Neural crest cell (in vitro differentiated cells): ENCODE measurements around the gene POLA2. TPM values are rescaled to one million over a fixed set of nuclear protein-coding genes. Genes with fewer than 3 reads are reported as not detected.
A peak's percentile ranks its signal among the peaks of the same experiment; 100 is the strongest.

Experiments
- DNase-seq: peaks from one replicate; pipeline ENCODE4 v3.0.0; 2021; ENCODE audit warnings: low read depth, mixed read lengths, low spot score
- H3K27ac Mint-ChIP-seq: one replicate; pipeline ENCODE4 v1.8.0; 2021; ENCODE audit warnings: mild to moderate bottlenecking, mixed read lengths; ENCODE audit not compliant: unreplicated experiment
- H3K27me3 Mint-ChIP-seq: 2 replicates; pipeline ENCODE4 v1.8.0; 2021; ENCODE audit warnings: low read depth, mild to moderate bottlenecking, mixed read lengths
- H3K36me3 Mint-ChIP-seq: 2 replicates; pipeline ENCODE4 v1.8.0; 2021; ENCODE audit warnings: low read depth, mild to moderate bottlenecking, mixed read lengths
- H3K4me1 Mint-ChIP-seq: 2 replicates; pipeline ENCODE4 v1.8.0; 2021; ENCODE audit warnings: mixed read lengths
- H3K4me3 Mint-ChIP-seq: one replicate; pipeline ENCODE4 v1.8.0; 2021; ENCODE audit warnings: mild to moderate bottlenecking, mixed read lengths
- H3K9me3 Mint-ChIP-seq: 2 replicates; pipeline ENCODE4 v1.8.0; 2021; ENCODE audit warnings: mixed read lengths
- total RNA-seq: library from RNA; stranded (reverse); gene quantifications from 2 replicates; pipeline ENCODE4 v1.2.1, GENCODE V29; 2021
- TF ChIP-seq, protein P1 (sequence below): fragments of 200-600 bp; sonication (generic); conservative IDR thresholded peaks from 2 replicates; pipeline ENCODE4 v1.5.0; 2021; ENCODE audit warnings: antibody characterized with exemption, mild to moderate bottlenecking

The POLA2 gene
- total RNA-seq, 1 donor from 2014 or later, result 66.9 TPM

DNA sequence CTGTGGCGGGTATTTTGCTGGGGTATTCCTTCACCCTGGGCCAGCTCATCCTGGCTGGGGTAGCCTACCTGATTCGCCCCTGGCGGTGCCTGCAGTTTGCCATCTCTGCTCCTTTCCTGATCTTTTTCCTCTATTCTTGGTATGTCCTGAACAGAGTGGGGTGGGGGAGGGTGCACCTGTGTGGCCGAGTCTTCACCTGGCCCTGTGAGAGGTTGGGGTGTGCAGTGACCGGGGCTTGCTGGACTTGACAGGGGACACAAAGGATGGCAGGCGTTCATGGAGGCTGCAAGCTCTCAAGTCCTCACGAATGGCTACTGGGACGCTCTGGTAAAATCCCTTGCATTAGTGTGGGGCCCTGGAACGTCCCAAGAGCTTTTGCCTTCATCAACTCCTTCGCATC lies 40.7 kb upstream of the POLA2 start:
- Mint-ChIP-seq H3K27ac (no peak overlapping the region), H3K4me1 (peaks cover 8% of the 10 kb centered on the region), H3K9me3 (no peaks in the 10 kb centered on the region), H3K36me3 (no peaks in the 10 kb centered on the region), H3K4me3 (no peak overlapping the region), H3K27me3 (peaks cover 32% of the 10 kb centered on the region)
- TF ChIP-seq, protein P1, sequence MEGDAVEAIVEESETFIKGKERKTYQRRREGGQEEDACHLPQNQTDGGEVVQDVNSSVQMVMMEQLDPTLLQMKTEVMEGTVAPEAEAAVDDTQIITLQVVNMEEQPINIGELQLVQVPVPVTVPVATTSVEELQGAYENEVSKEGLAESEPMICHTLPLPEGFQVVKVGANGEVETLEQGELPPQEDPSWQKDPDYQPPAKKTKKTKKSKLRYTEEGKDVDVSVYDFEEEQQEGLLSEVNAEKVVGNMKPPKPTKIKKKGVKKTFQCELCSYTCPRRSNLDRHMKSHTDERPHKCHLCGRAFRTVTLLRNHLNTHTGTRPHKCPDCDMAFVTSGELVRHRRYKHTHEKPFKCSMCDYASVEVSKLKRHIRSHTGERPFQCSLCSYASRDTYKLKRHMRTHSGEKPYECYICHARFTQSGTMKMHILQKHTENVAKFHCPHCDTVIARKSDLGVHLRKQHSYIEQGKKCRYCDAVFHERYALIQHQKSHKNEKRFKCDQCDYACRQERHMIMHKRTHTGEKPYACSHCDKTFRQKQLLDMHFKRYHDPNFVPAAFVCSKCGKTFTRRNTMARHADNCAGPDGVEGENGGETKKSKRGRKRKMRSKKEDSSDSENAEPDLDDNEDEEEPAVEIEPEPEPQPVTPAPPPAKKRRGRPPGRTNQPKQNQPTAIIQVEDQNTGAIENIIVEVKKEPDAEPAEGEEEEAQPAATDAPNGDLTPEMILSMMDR, result no peak
- DNase-seq, result no peak

DNA sequence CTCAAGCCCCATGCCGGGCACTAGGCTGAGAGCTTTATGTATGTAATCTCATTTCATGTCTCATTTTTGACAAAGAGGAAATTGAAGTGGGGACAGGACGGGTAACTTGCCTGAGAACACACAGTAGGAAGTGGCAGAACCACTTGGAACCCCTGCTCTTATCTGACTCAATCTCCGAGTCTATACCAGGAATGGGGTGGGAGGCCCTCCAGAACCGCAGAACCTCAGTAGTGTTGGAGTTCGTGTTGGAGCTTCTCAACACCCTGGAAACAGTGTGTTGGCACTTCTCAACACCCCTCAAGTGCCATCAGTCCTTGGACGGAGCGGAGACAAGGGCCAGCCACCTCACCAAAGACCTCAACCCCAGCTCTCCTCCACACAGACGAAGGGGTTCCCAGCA lies 38.8 kb upstream of the POLA2 start:
- TF ChIP-seq, protein P1, result no peak
- Mint-ChIP-seq H3K9me3 (no peaks in the 10 kb centered on the region), H3K27ac (no peak overlapping the region), H3K4me3 (no peak overlapping the region), H3K4me1 (peaks cover 8% of the 10 kb centered on the region), H3K36me3 (no peaks in the 10 kb centered on the region), H3K27me3 (peaks cover 47% of the 10 kb centered on the region)
- no peak for DNase-seq

DNA sequence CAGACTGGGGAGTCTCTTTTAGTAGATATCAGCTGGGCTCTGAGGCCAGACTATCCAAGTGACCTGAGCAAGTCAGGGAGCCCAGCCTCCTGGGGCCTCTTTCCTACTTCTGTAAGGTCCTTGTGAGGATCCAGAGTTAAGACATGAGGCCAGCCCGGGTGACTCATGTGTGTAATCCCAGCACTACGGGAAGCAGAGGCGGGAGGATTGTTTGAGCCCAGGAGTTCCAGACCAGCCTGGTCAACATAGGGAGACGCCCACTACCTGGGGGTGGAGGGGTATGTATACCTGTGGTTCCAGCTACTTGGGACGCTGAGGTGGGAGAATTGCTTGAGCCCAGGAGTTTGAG lies 36.9 kb upstream of the POLA2 start:
- no peak overlapping the region for H3K27ac Mint-ChIP-seq
- H3K27me3 Mint-ChIP-seq, result peaks cover 44% of the 10 kb centered on the region
- TF ChIP-seq, protein P1, result no peak
- H3K4me3 Mint-ChIP-seq, result no peak overlapping the region
- H3K4me1 Mint-ChIP-seq, result peaks cover 8% of the 10 kb centered on the region
- no peaks in the 10 kb centered on the region for H3K9me3 Mint-ChIP-seq
- DNase-seq, result no peak
- H3K36me3 Mint-ChIP-seq, result no peaks in the 10 kb centered on the region

- H3K27ac Mint-ChIP-seq, result no peak overlapping the region
- DNase-seq, result peak; percentile 49
- TF ChIP-seq, protein P1, result peak; percentile 55
- peak overlapping the region; percentile 77 for H3K4me3 Mint-ChIP-seq
- H3K9me3 Mint-ChIP-seq, result no peaks in the 10 kb centered on the region
- H3K27me3 Mint-ChIP-seq, result peaks cover 45% of the 10 kb centered on the region
- peaks cover 8% of the 10 kb centered on the region for H3K4me1 Mint-ChIP-seq
- no peaks in the 10 kb centered on the region for H3K36me3 Mint-ChIP-seq
These were observed 36.3 kb upstream of the POLA2 start for GRCh38 chr11:65225279-65226102.

GRCh38 chr11:65226103-65226442 lies 35.7 kb upstream of the POLA2 start:
- TF ChIP-seq, protein P1, result no peak
- Mint-ChIP-seq H3K4me1 (peaks cover 8% of the 10 kb centered on the region), H3K27me3 (peaks cover 42% of the 10 kb centered on the region), H3K27ac (no peak overlapping the region), H3K4me3 (peak overlapping the region; percentile 77), H3K9me3 (no peaks in the 10 kb centered on the region), H3K36me3 (no peaks in the 10 kb centered on the region)
- no peak for DNase-seq
